Astrocyte (in vitro differentiated cells and primary cell): Measurements from ENCODE around the gene SLC38A1. TPM values are rescaled to one million over a fixed set of nuclear protein-coding genes. Genes with fewer than 3 reads are reported as not detected.

Experiments used
- DNase-seq: peaks from one replicate; pipeline ENCODE4 v3.0.0-alpha.2; 2010; ENCODE audit warnings: low read depth
- FAIRE-seq: peaks from 2 replicates; lab custom pipeline; 2011; peaks lifted over from hg19 to GRCh38; lab: Jason Lieb, UNC
- H2AFZ ChIP-seq: 2 replicates; pipeline ENCODE4 v1.6.0; 2012; ENCODE audit warnings: low read depth, low read length, inconsistent platforms
- H3K27ac ChIP-seq: 2 replicates; pipeline ENCODE4 v1.5.1; 2011; ENCODE audit warnings: low read depth, low read length, inconsistent platforms
- H3K27me3 ChIP-seq: 2 replicates; pipeline ENCODE4 v1.6.0; 2011; ENCODE audit warnings: low read length, inconsistent platforms; ENCODE audit not compliant: insufficient read depth
- H3K36me3 ChIP-seq: 2 replicates; pipeline ENCODE4 v1.5.1; 2011; ENCODE audit warnings: low read length, inconsistent platforms; ENCODE audit not compliant: insufficient read depth
- H3K4me1 ChIP-seq: 2 replicates; pipeline ENCODE4 v1.5.1; 2011; ENCODE audit warnings: low read length, inconsistent platforms; ENCODE audit not compliant: insufficient read depth
- H3K4me2 ChIP-seq: 2 replicates; pipeline ENCODE4 v1.6.0; 2012; ENCODE audit warnings: low read length, inconsistent platforms
- H3K4me3 ChIP-seq: 2 replicates; pipeline ENCODE4 v1.5.1; 2011; ENCODE audit warnings: low read depth, mild to moderate bottlenecking, low read length, inconsistent platforms; ENCODE audit not compliant: insufficient read depth
- H3K79me2 ChIP-seq: 2 replicates; pipeline ENCODE4 v1.6.0; 2012; ENCODE audit warnings: mild to moderate bottlenecking, low read length, inconsistent platforms; ENCODE audit not compliant: insufficient read depth
- H3K9ac ChIP-seq: 2 replicates; pipeline ENCODE4 v1.6.0; 2012; ENCODE audit warnings: mild to moderate bottlenecking, low read length, inconsistent platforms
- H3K9me3 ChIP-seq: 2 replicates; pipeline ENCODE4 v1.5.1; 2012; ENCODE audit warnings: low read depth, mild to moderate bottlenecking, low read length, inconsistent platforms; ENCODE audit not compliant: insufficient read depth
- H4K20me1 ChIP-seq: 2 replicates; pipeline ENCODE4 v1.6.0; 2012; ENCODE audit warnings: low read length, inconsistent platforms; ENCODE audit not compliant: insufficient read depth
- H3K27ac Mint-ChIP-seq: one replicate; pipeline ENCODE4 v1.8.0; 2021; ENCODE audit warnings: mild to moderate bottlenecking, mixed read lengths; ENCODE audit not compliant: unreplicated experiment
- H3K27me3 Mint-ChIP-seq: one replicate; pipeline ENCODE4 v1.8.0; 2021; ENCODE audit warnings: low read depth, mixed read lengths; ENCODE audit not compliant: unreplicated experiment
- H3K36me3 Mint-ChIP-seq: one replicate; pipeline ENCODE4 v1.8.0; 2021; ENCODE audit warnings: low read depth, mixed read lengths; ENCODE audit not compliant: unreplicated experiment
- H3K4me1 Mint-ChIP-seq: one replicate; pipeline ENCODE4 v1.8.0; 2021; ENCODE audit warnings: low read depth, mixed read lengths; ENCODE audit not compliant: unreplicated experiment
- H3K4me3 Mint-ChIP-seq: one replicate; pipeline ENCODE4 v1.8.0; 2021; ENCODE audit warnings: mild to moderate bottlenecking, moderate library complexity, mixed read lengths; ENCODE audit not compliant: unreplicated experiment
- H3K9me3 Mint-ChIP-seq: one replicate; pipeline ENCODE4 v1.8.0; 2021; ENCODE audit warnings: mild to moderate bottlenecking, mixed read lengths; ENCODE audit not compliant: unreplicated experiment
- EZH2 ChIP-seq: IDR thresholded peaks from 2 replicates; pipeline ENCODE4 v1.6.1; 2012; ENCODE audit warnings: mild to moderate bottlenecking, low read length, inconsistent platforms; ENCODE audit not compliant: insufficient read depth
- total RNA-seq: library from RNA; stranded (reverse); gene quantifications from 2 replicates; pipeline ENCODE4 v1.2.1, GENCODE V29; 2021
- TF ChIP-seq, protein P1 (sequence below): IDR thresholded peaks from 2 replicates; pipeline ENCODE4 v1.5.1; 2011; ENCODE audit warnings: low read depth, mild to moderate bottlenecking, inconsistent platforms, low read length, moderate library complexity; ENCODE audit not compliant: insufficient read depth

The SLC38A1 gene
- total RNA-seq, 1 donor from 2014 or later, result 160 TPM

GRCh38 chr12:46303039-46303666 lies 34.3 kb upstream of the SLC38A1 start:
- peaks cover 4% of the 10 kb centered on the region for H3K27me3 ChIP-seq
- peaks cover 2% of the 10 kb centered on the region for H3K4me1 Mint-ChIP-seq
- TF ChIP-seq, protein P1, sequence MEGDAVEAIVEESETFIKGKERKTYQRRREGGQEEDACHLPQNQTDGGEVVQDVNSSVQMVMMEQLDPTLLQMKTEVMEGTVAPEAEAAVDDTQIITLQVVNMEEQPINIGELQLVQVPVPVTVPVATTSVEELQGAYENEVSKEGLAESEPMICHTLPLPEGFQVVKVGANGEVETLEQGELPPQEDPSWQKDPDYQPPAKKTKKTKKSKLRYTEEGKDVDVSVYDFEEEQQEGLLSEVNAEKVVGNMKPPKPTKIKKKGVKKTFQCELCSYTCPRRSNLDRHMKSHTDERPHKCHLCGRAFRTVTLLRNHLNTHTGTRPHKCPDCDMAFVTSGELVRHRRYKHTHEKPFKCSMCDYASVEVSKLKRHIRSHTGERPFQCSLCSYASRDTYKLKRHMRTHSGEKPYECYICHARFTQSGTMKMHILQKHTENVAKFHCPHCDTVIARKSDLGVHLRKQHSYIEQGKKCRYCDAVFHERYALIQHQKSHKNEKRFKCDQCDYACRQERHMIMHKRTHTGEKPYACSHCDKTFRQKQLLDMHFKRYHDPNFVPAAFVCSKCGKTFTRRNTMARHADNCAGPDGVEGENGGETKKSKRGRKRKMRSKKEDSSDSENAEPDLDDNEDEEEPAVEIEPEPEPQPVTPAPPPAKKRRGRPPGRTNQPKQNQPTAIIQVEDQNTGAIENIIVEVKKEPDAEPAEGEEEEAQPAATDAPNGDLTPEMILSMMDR, result peak; percentile 44
- no peak for TF ChIP-seq EZH2

DNA sequence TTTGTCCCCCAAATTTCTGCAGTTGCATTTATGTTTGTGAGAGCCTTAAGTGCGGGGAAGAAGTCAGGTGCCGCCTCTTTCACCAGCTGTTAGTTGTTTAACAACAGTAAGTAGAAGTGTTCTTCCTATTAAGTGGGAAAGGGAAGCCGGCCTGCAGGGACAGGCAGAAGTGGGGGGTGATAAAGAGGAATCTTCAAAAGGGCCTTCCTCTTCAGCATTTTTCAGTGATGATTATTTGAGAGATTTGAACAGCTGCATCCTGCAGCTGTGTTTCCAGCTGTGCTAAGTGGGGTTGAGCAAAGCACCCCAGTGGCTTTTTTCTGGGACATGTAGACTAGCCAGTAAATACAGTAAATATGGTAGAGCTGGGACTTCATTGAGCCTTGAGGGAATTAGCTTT lies 32.1 kb upstream of the SLC38A1 start:
- no peaks in the 10 kb centered on the region for H3K79me2 ChIP-seq
- no peaks in the 10 kb centered on the region for H4K20me1 ChIP-seq
- H2AFZ ChIP-seq, result no peak overlapping the region
- no peaks in the 10 kb centered on the region for H3K36me3 ChIP-seq
- no peak for TF ChIP-seq EZH2
- TF ChIP-seq, protein P1, result no peak
- H3K4me1 Mint-ChIP-seq, result peaks cover 2% of the 10 kb centered on the region
- H3K27ac ChIP-seq, result no peak overlapping the region
- FAIRE-seq (no peak), DNase-seq (no peak)
- no peak overlapping the region for H3K9ac ChIP-seq
- H3K27me3 ChIP-seq, result peaks cover 4% of the 10 kb centered on the region
- H3K4me3 ChIP-seq, result no peak overlapping the region
- H3K4me2 ChIP-seq, result no peak overlapping the region
- no peaks in the 10 kb centered on the region for H3K4me1 ChIP-seq
- H3K27ac Mint-ChIP-seq, result no peak overlapping the region
- H3K9me3 ChIP-seq, result no peaks in the 10 kb centered on the region
- no peak overlapping the region for H3K4me3 Mint-ChIP-seq
- no peaks in the 10 kb centered on the region for H3K36me3 Mint-ChIP-seq
- H3K27me3 Mint-ChIP-seq, result peaks cover 8% of the 10 kb centered on the region
- H3K9me3 Mint-ChIP-seq, result no peaks in the 10 kb centered on the region

More at GRCh38 chr12:46303039-46303666, 34.3 kb upstream of the SLC38A1 start:
- FAIRE-seq (no peak), DNase-seq (peak; percentile 8)
- H3K4me3 ChIP-seq, result no peak overlapping the region
- no peaks in the 10 kb centered on the region for H3K9me3 ChIP-seq
- no peaks in the 10 kb centered on the region for H3K36me3 ChIP-seq
- H3K27me3 Mint-ChIP-seq, result no peaks in the 10 kb centered on the region
- H3K36me3 Mint-ChIP-seq, result no peaks in the 10 kb centered on the region
- H3K4me3 Mint-ChIP-seq, result no peak overlapping the region
- no peak overlapping the region for H2AFZ ChIP-seq
- H3K79me2 ChIP-seq, result no peaks in the 10 kb centered on the region
- H3K9ac ChIP-seq, result no peak overlapping the region
- H3K27ac ChIP-seq, result no peak overlapping the region
- H3K4me2 ChIP-seq, result no peak overlapping the region
- no peaks in the 10 kb centered on the region for H4K20me1 ChIP-seq
- peaks cover 5% of the 10 kb centered on the region for H3K9me3 Mint-ChIP-seq
- H3K4me1 ChIP-seq, result no peaks in the 10 kb centered on the region
- H3K27ac Mint-ChIP-seq, result no peak overlapping the region

GRCh38 chr12:46299851-46300250 lies 31.0 kb upstream of the SLC38A1 start:
- no peaks in the 10 kb centered on the region for H3K9me3 ChIP-seq
- H2AFZ ChIP-seq, result no peak overlapping the region
- H3K27ac Mint-ChIP-seq, result no peak overlapping the region
- no peaks in the 10 kb centered on the region for H3K36me3 Mint-ChIP-seq
- H3K79me2 ChIP-seq, result no peaks in the 10 kb centered on the region
- peaks cover 8% of the 10 kb centered on the region for H3K27me3 Mint-ChIP-seq
- H3K9me3 Mint-ChIP-seq, result no peaks in the 10 kb centered on the region
- peaks cover 2% of the 10 kb centered on the region for H3K4me1 Mint-ChIP-seq
- H3K27me3 ChIP-seq, result peaks cover 4% of the 10 kb centered on the region
- no peak overlapping the region for H3K9ac ChIP-seq
- TF ChIP-seq EZH2, result no peak
- TF ChIP-seq, protein P1, result no peak
- FAIRE-seq (no peak), DNase-seq (no peak)
- H3K4me3 ChIP-seq, result no peak overlapping the region
- H3K27ac ChIP-seq, result no peak overlapping the region
- H3K36me3 ChIP-seq, result no peaks in the 10 kb centered on the region
- no peak overlapping the region for H3K4me3 Mint-ChIP-seq
- H3K4me2 ChIP-seq, result no peak overlapping the region
- H4K20me1 ChIP-seq, result no peaks in the 10 kb centered on the region
- H3K4me1 ChIP-seq, result no peaks in the 10 kb centered on the region
